CMK (cell line): Measurements from ENCODE around the gene MPV17L2.

Experiments
- DNase-seq: peaks from one replicate; pipeline ENCODE4 v3.0.0-alpha.2; 2010; ENCODE audit warnings: low read depth

Gene MPV17L2

GRCh38 chr19:18239303-18239702 lies 46.3 kb downstream of the MPV17L2 start:
- DNase-seq = no peak

- DNase-seq = no peak
These were observed 52.3 kb downstream of the MPV17L2 start for GRCh38 chr19:18245297-18245696.
